Endothelial cell of umbilical vein (primary cell): ENCODE measurements around the gene PM20D2. TPM values are rescaled to one million over a fixed set of nuclear protein-coding genes. Genes with fewer than 3 reads are reported as not detected.

ENCODE experiments used
- Bru-seq: library from RNA; stranded (reverse); fragments of 400-500 nt; gene quantifications from one replicate; lab custom pipeline; 2021; lab: Mats Ljungman, UMichigan
- BruChase-seq, 2 experiments: library from RNA; stranded (reverse); fragments of 400-500 nt; gene quantifications; one replicate each; lab custom pipeline; 2021; lab: Mats Ljungman, UMichigan
- BruUV-seq: library from RNA; stranded (reverse); fragments of 400-500 nt; replicated peaks from 2 replicates; lab custom pipeline; 2021; lab: Mats Ljungman, UMichigan
- CTCF ChIA-PET: fragments of 300-600, 350-600 bp; sonication (Branson Sonifier 250); formaldehyde crosslinking; loops from one replicate; lab custom pipeline; 2021; ENCODE audit warnings: antibody characterized with exemption, inconsistent platforms; lab: Charles Lee
- POLR2A ChIA-PET: fragments of 300-600, 350-600 bp; sonication (Branson Sonifier 250); formaldehyde crosslinking; loops from one replicate; lab custom pipeline; 2021; ENCODE audit warnings: antibody characterized with exemption, inconsistent platforms; lab: Charles Lee
- DNase-seq: peaks from one replicate; pipeline ENCODE4 v3.0.0-alpha.2; 2011; ENCODE audit warnings: low read depth, low spot score
- FAIRE-seq: peaks from 2 replicates; lab custom pipeline; 2011; peaks lifted over from hg19 to GRCh38; lab: Jason Lieb, UNC
- H2AFZ ChIP-seq: 2 replicates; pipeline ENCODE4 v1.6.0; 2012; ENCODE audit warnings: low read depth, low read length, control low read depth, inconsistent platforms
- H3K27ac ChIP-seq: 2 replicates; pipeline ENCODE4 v1.5.1; 2011; ENCODE audit warnings: low read depth, mild to moderate bottlenecking, control low read depth, low read length, moderate library complexity; ENCODE audit not compliant: insufficient read depth
- H3K27me3 ChIP-seq, 2 experiments: 2 replicates each; pipeline versions ENCODE4 v1.6.0 to v1.6.1; 2011; ENCODE audit warnings: low read length in 2 of 2, mixed read lengths in 1 of 2; ENCODE audit not compliant: control insufficient read depth in 2 of 2, insufficient read depth in 2 of 2
- H3K36me3 ChIP-seq, 2 experiments: 2 replicates in 1 of 2; 3 replicates in 1 of 2; pipeline ENCODE4 v1.5.1; 2011; ENCODE audit warnings: low read length in 2 of 2, mild to moderate bottlenecking in 1 of 2, moderate library complexity in 1 of 2; ENCODE audit not compliant: control insufficient read depth in 2 of 2, insufficient read depth in 2 of 2; ENCODE audit errors: extremely low read depth in 1 of 2
- H3K4me1 ChIP-seq: 3 replicates; pipeline ENCODE4 v1.5.1; 2011; ENCODE audit warnings: mild to moderate bottlenecking, low read length; ENCODE audit not compliant: control insufficient read depth, insufficient read depth; ENCODE audit errors: extremely low read depth
- H3K4me2 ChIP-seq: 2 replicates; pipeline ENCODE4 v1.6.1; 2011; ENCODE audit warnings: low read length, control low read depth, mixed read lengths; ENCODE audit not compliant: insufficient read depth
- H3K4me3 ChIP-seq, 3 experiments: fragments of 200-600 bp in 1 of 3; sonication (generic), shearing (Covaris generic) in 1 of 3; replicated peaks in 1 of 3; 2 replicates each; pipeline ENCODE4 v1.5.1; 2011 to 2016; ENCODE audit warnings: control low read depth in 3 of 3, low read length in 3 of 3, mild to moderate bottlenecking in 2 of 3, inconsistent platforms in 1 of 3, low read depth in 1 of 3, moderate library complexity in 1 of 3; ENCODE audit not compliant: insufficient read depth in 1 of 3
- H3K79me2 ChIP-seq: 2 replicates; pipeline ENCODE4 v1.6.0; 2012; ENCODE audit warnings: low read length, inconsistent platforms; ENCODE audit not compliant: control insufficient read depth, insufficient read depth
- H3K9ac ChIP-seq: replicated peaks from 2 replicates; pipeline ENCODE3; 2011; ENCODE audit warnings: low read length, control low read depth; ENCODE audit not compliant: insufficient read depth; ENCODE audit errors: extremely low read depth
- H3K9me1 ChIP-seq: replicated peaks from 3 replicates; pipeline ENCODE4 v1.6.0; 2011; ENCODE audit warnings: mild to moderate bottlenecking, low read length; ENCODE audit not compliant: control insufficient read depth, insufficient read depth; ENCODE audit errors: extremely low read depth
- H3K9me3 ChIP-seq: replicated peaks from 2 replicates; pipeline ENCODE4 v1.5.1; 2012; ENCODE audit warnings: low read length, inconsistent platforms; ENCODE audit not compliant: control insufficient read depth, insufficient read depth
- H4K20me1 ChIP-seq: replicated peaks from 2 replicates; pipeline ENCODE3; 2011; ENCODE audit warnings: mild to moderate bottlenecking, low read length; ENCODE audit not compliant: control insufficient read depth, insufficient read depth; ENCODE audit errors: extremely low read depth
- EZH2 ChIP-seq: IDR thresholded peaks from 2 replicates; pipeline ENCODE4 v1.6.1; 2012; ENCODE audit warnings: borderline replicate concordance, low read depth, mild to moderate bottlenecking, moderate library complexity, low read length, inconsistent platforms; ENCODE audit not compliant: severe bottlenecking
- MYC ChIP-seq: IDR thresholded peaks from one replicate; pipeline ENCODE4 v1.6.1; 2011; ENCODE audit warnings: mild to moderate bottlenecking, low read depth, low read length
- POLR2A ChIP-seq: IDR thresholded peaks from 2 replicates; pipeline ENCODE4 v1.6.1; 2012; ENCODE audit warnings: low read depth, mild to moderate bottlenecking, control low read depth, low read length
- dilution Hi-C: fragments of 300-500 bp; cut with MboI; formaldehyde crosslinking; loops from one replicate; pipeline ENCODE4 v1.15.0; 2019; ENCODE audit warnings: low sequenced_read_pairs; ENCODE audit not compliant: extremely low pct_ligation_motif_present
- intact Hi-C: fragments of 100-400 bp; cut with micrococcal nuclease; formaldehyde crosslinking; loops from one replicate; pipeline ENCODE4 v1.10.0; 2022
- long read RNA-seq: library from polyadenylated mRNA; stranded (forward); transcript quantifications from one replicate; pipeline ENCODE4 v2.0.0, GENCODE V29; 2021
- polyA minus RNA-seq, 3 experiments: library from RNA; depleted of rRNA, polyadenylated mRNA; stranded (reverse); fragments of >200 nt; gene quantifications; 1 replicate in 1 of 3; 2 replicates in 2 of 3; pipeline ENCODE4 v1.2.3, GENCODE V29; 2011
- polyA plus RNA-seq, 4 experiments: library from polyadenylated mRNA; depleted of rRNA in 3 of 4; stranded (reverse) in 3 of 4; unstranded in 1 of 4; fragments of >200 nt; gene quantifications; 2 replicates each; pipeline versions ENCODE4 v1.2.1 to v1.2.3, GENCODE V29; 2011 to 2012; ENCODE audit warnings: missing spikeins in 1 of 4
- total RNA-seq: library from RNA; stranded (reverse); gene quantifications from 2 replicates; pipeline ENCODE4 v1.2.3, GENCODE V29; 2021
- TF ChIP-seq, protein P1 (sequence below): IDR thresholded peaks from 2 replicates; pipeline ENCODE4 v1.6.1; 2011; ENCODE audit not compliant: insufficient read depth, insufficient read length

The PM20D2 gene, protein sequence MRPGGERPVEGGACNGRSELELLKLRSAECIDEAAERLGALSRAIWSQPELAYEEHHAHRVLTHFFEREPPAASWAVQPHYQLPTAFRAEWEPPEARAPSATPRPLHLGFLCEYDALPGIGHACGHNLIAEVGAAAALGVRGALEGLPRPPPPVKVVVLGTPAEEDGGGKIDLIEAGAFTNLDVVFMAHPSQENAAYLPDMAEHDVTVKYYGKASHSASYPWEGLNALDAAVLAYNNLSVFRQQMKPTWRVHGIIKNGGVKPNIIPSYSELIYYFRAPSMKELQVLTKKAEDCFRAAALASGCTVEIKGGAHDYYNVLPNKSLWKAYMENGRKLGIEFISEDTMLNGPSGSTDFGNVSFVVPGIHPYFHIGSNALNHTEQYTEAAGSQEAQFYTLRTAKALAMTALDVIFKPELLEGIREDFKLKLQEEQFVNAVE
- total RNA-seq, result 8.3 and 10.9 TPM in 2 replicates
- 2.9 and 3.0 TPM in 2 replicates for polyA plus RNA-seq
- 2.8 and 3.1 TPM in 2 replicates for polyA plus RNA-seq (2011; cell fraction: cytosol; rRNA removed)
- 4.8 and 6.1 TPM in 2 replicates for polyA plus RNA-seq (2011; cell fraction: nucleus; rRNA removed)
- polyA plus RNA-seq (2012), result 4.2 and 6.3 TPM in 2 replicates
- polyA minus RNA-seq, result 3.2 and 3.6 TPM in 2 replicates
- polyA minus RNA-seq (2011; cell fraction: cytosol; rRNA and poly(A)+ RNA removed), result 22.6 TPM
- 3.6 and 3.8 TPM in 2 replicates for polyA minus RNA-seq (2011; cell fraction: nucleus; rRNA and poly(A)+ RNA removed)
- percentile 81 among the genes with signal in this experiment for Bru-seq, nascent RNA
- BruChase-seq, experiment 1, labeled RNA remaining after a 6-hour chase, result percentile 85 among the genes with signal in this experiment
- BruChase-seq, experiment 2, labeled RNA remaining after a 2-hour chase, result percentile 72 among the genes with signal in this experiment
- long read RNA-seq, full-length matches to known transcripts, result 13 of 18 reads
- long read RNA-seq, partial matches to known transcripts, result 0 of 18 reads
- long read RNA-seq, other reads (novel, unspliced or antisense), result 5 of 18 reads

DNA sequence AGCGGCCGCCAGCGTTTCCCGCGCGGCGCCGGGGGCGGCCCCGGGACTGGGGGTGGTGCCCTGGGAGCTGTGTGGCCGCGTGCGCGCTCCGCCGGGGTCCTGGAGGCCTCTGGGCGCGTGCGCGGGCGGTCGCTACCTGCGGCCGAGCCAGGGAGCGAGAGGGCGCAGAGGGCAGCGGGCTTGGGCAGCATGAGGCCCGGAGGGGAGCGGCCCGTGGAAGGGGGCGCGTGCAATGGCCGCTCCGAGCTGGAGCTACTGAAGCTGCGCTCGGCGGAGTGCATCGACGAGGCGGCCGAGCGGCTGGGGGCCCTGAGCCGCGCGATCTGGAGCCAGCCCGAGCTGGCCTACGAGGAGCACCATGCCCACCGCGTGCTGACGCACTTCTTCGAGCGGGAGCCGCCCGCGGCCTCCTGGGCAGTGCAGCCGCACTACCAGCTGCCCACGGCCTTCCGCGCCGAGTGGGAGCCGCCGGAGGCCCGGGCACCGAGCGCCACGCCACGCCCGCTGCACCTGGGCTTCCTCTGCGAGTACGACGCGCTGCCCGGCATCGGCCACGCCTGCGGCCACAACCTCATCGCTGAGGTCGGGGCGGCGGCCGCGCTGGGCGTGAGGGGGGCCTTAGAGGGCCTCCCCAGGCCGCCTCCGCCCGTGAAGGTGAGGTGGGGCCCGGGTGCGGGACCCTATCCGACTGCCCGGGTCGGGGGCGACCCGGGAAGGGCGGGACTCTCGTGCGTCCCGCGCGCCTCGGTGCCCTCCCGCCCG, at the start of gene PM20D2:
TSS of gene PM20D2 (plus strand) at position 100 of the 762 bp plus-strand sequence. CDS start at position 190, 90 bp downstream.
- peak; percentile 18 for FAIRE-seq
- Histone ChIP-seq H3K9ac (peak within 1 kb of the TSS; percentile 81), H3K4me2 (peak within 1 kb of the TSS; percentile 62), H3K4me1 (peaks cover 10% of the 10 kb centered on the region), H3K27me3 (peaks cover 5 to 7% of the 10 kb centered on the region in 2 experiments), H3K9me1 (no peaks in the 10 kb centered on the region), H3K27ac (peak within 1 kb of the TSS; percentile 72), H3K36me3 (no peaks in the 10 kb centered on the region), H3K79me2 (peaks cover 4% of the 10 kb centered on the region), H4K20me1 (no peaks in the 10 kb centered on the region), H3K9me3 (no peaks in the 10 kb centered on the region), H2AFZ (peak within 1 kb of the TSS; percentile 97), H3K4me3 (peak within 1 kb of the TSS; percentile 52 to 83 (median 79))
- dilution Hi-C loops (no loop called here), intact Hi-C loops (loop anchor here (1.0 to 5.0 kb wide), 4 partner anchors 66 to 206 kb away; partner anchors contain the start of genes PNRC1, RNGTT and UBE2J1)
- ChIA-PET CTCF (interaction anchor here (1.3 to 2.7 kb wide), 7 partner anchors 9 to 286 kb away, joined by 3 to 18 read pairs (median 3); partner anchors contain the start of genes ANKRD6 and RNGTT), POLR2A (interaction anchor here (1.2 to 2.0 kb wide), 3 partner anchors 8 to 206 kb away, joined by 3 to 7 read pairs (median 4); partner anchors contain the start of genes PNRC1 and UBE2J1)
- peak; percentile 63 for DNase-seq
- TSS peak; percentile 64 for BruUV-seq
- TF ChIP-seq, protein P1, sequence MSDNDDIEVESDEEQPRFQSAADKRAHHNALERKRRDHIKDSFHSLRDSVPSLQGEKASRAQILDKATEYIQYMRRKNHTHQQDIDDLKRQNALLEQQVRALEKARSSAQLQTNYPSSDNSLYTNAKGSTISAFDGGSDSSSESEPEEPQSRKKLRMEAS, result peak; percentile 43
- TF ChIP-seq EZH2, result no peak
- peak; percentile 44 for TF ChIP-seq POLR2A
- no peak for TF ChIP-seq MYC
